Skeletal muscle tissue (tissue), 4 donors: ENCODE data around the gene MYO3A. TPM values are rescaled to one million over a fixed set of nuclear protein-coding genes. Genes with fewer than 3 reads are reported as not detected.
"Not testable (repeated sequence)": the region's sequence is repeated elsewhere in the genome, so short reads cannot be mapped to it uniquely, and the experiment has no call there.

Source experiments
- H3K27ac ChIP-seq: one replicate; pipeline ENCODE4 v1.7.0; 2013; ENCODE audit warnings: mild to moderate bottlenecking, low read depth, low read length, inconsistent platforms
- H3K27me3 ChIP-seq, 3 donors: one replicate each; pipeline ENCODE4 v1.7.0; 2013; ENCODE audit warnings: low read length in 3 of 3; ENCODE audit not compliant: control insufficient read depth in 3 of 3, insufficient read depth in 3 of 3
- H3K36me3 ChIP-seq, 3 donors: one replicate each; pipeline ENCODE4 v1.7.0; 2013; ENCODE audit warnings: low read length in 3 of 3; ENCODE audit not compliant: control insufficient read depth in 3 of 3, insufficient read depth in 3 of 3
- H3K4me1 ChIP-seq, 3 donors: one replicate each; pipeline ENCODE4 v1.7.0; 2013; ENCODE audit warnings: low read length in 3 of 3, mild to moderate bottlenecking in 3 of 3; ENCODE audit not compliant: control insufficient read depth in 3 of 3, insufficient read depth in 3 of 3
- H3K4me3 ChIP-seq, 3 donors: one replicate each; pipeline ENCODE4 v1.7.0; 2013; ENCODE audit warnings: low read length in 3 of 3
- H3K9ac ChIP-seq, 3 donors: one replicate each; pipeline ENCODE4 v1.7.0; 2013; ENCODE audit warnings: low read length in 3 of 3, mild to moderate bottlenecking in 3 of 3, moderate library complexity in 2 of 3, low read depth in 1 of 3
- H3K9me3 ChIP-seq, 3 donors: one replicate each; pipeline ENCODE4 v1.7.0; 2013; ENCODE audit warnings: low read length in 3 of 3; ENCODE audit not compliant: control insufficient read depth in 3 of 3
- total RNA-seq: library from RNA; depleted of rRNA; stranded (reverse); fragments of >200 nt; gene quantifications from one replicate; pipeline ENCODE4 v1.2.3, GENCODE V29; 2014
- donor health status: Osteomylitis.

The MYO3A gene
- total RNA-seq, 1 donor from 2014 or later = 1.0 TPM

DNA sequence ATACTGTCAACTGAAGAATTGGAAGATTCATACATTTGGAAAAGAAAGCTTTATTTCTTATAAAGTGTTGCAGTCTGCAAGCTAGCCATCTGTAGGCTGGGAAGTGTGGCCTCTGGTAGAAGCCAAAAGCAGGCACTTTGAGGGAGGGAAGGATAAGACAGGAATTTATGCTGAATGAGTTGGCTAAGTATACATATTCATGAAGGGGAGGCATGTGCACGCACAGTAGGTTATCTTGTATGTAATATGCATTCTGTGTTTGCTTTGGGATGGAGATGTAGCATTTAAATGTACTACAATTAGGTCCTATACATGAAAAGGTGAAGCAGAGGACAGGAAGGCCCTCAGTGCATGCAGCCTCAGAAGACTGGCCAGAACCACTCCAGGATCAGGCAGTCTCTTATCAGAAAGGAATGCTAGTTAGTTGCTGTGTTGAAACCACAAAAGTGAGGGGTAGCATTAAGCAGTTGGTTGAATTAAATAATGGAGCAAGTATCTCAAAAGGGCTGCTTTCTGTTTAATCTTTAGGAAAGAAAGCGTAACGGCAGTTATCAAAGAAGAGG is 40.9 kb downstream of the MYO3A start:
- Histone ChIP-seq H3K4me3 (no peak overlapping the region), H3K9me3 (no peaks in the 10 kb centered on the region), H3K9ac (no peak overlapping the region), H3K36me3 (no peaks in the 10 kb centered on the region), H3K27ac (no peak overlapping the region), H3K27me3 (no peaks in the 10 kb centered on the region), H3K4me1 (no peaks in the 10 kb centered on the region)

DNA sequence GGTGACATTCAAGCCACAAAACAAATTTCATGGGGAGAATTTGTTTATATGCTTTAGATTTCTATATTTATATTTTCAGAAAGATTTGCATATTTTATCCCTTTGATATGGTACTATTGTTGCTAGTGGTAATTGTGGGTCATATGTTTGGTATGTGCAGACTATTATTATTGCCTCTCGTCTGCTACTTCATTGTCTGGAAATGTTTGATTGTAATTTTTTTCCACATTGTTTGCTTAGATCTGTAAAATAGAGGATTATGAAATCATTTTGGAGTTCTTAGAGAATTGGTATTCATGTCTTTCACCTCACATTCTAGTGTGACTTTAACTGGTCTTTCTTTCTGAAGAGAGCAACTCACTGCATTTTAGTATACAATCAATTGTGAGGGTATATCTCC is 44.7 kb downstream of the MYO3A start:
- no peaks in the 10 kb centered on the region for H3K27me3 ChIP-seq
- H3K4me3 ChIP-seq = no peak overlapping the region
- no peaks in the 10 kb centered on the region for H3K4me1 ChIP-seq
- no peak overlapping the region for H3K9ac ChIP-seq
- H3K27ac ChIP-seq = no peak overlapping the region
- no peaks in the 10 kb centered on the region for H3K36me3 ChIP-seq
- no peaks in the 10 kb centered on the region for H3K9me3 ChIP-seq

DNA sequence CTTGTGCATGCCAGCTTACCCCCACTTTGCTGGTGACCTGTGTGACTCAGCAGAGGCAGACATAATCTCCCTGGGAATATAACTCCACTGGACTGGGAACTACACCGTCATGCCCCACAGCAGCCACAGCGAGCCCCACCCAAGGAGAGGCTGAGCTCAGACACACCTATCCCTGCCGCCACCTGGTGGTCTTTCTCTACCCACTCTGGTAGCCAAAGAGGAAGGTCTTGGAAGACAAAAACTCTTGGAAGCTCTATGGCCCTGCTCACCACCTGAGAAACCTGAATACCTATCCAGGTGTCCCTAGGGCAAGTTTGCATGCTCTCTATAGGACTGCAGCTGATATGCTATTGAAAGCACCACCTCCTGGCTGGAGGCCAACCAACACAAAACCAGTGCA is 48.1 kb downstream of the MYO3A start:
- H3K4me1 ChIP-seq = no peaks in the 10 kb centered on the region
- H3K27me3 ChIP-seq = no peaks in the 10 kb centered on the region
- no peak overlapping the region for H3K27ac ChIP-seq
- H3K4me3 ChIP-seq = no peak overlapping the region
- H3K9me3 ChIP-seq = no peaks in the 10 kb centered on the region
- H3K36me3 ChIP-seq = no peaks in the 10 kb centered on the region
- no peak overlapping the region for H3K9ac ChIP-seq

DNA sequence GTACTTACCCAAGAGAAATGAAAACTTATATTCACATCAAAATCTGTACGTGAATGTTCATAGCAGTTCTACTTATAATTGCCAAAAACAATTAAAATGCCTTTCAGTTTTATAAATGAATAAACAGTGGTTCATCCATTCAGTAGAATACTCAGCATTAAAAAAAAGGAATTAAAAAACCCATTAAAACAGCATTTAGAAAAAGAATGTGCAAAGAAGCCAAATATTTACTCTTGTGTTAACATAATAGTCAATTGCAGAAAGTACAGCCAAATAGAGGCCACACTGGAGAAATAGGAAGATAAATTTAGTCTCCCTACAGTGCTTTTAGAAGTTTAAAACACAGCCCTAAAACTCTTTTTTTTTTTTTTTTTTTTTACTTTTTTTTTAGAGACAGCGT is 54.6 kb downstream of the MYO3A start:
- H3K4me1 ChIP-seq = no peaks in the 10 kb centered on the region
- no peak overlapping the region for H3K27ac ChIP-seq
- no peak overlapping the region for H3K9ac ChIP-seq
- no peaks in the 10 kb centered on the region for H3K9me3 ChIP-seq
- H3K36me3 ChIP-seq = no peaks in the 10 kb centered on the region
- H3K4me3 ChIP-seq = no peak overlapping the region
- no peaks in the 10 kb centered on the region for H3K27me3 ChIP-seq

DNA sequence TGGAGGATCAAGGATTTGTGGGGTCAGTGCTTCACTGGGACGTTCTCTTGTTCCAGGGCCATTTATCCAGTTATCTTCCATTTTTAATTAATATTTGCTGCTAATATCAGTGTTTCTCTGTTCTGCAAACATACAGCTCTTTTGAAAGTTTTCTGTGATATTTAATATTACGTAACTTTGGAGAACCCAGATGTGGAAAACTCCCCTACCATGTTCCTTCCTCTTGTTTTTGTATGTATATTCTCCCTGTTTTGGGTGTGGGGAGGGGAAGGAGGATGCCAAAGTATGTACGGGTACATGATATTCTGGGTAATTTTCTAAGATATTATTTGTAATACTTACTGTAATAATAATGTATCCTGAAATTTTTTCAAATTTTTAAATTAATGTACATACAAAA is 55.9 kb downstream of the MYO3A start:
- Histone ChIP-seq H3K4me3 (no peak overlapping the region), H3K27me3 (no peaks in the 10 kb centered on the region), H3K9ac (no peak overlapping the region), H3K36me3 (no peaks in the 10 kb centered on the region), H3K4me1 (no peaks in the 10 kb centered on the region), H3K27ac (no peak overlapping the region), H3K9me3 (no peaks in the 10 kb centered on the region)

DNA sequence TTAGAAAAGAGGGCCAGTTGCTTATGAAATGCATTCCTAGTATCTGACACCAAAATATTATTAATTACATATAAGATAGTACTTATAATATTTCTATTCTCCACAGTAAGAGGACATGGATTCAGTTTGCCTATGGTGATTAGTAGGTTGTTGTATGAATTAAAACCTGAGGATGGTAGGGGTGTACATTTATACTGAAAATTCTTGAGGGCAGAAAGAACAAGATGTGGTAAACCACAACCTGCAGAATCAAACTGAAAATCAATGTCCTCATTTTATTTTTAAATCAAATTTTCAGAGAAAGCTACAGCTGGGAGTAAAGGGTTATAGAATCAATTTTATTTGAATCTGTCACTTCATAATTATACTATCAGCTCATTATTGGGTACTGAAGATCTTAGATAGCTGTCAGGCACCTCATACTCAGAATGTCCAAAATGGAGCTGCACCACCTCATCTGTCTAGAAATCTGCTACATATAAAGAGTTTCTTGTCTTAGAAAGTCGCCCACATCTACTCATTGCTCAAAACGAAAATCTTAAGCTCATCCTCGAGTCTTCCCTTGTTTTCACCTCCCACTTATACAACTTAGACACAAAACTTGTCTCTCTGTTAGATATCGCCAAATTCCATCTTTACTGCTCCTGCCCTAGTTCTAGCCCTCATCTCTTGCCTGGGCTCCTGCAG is 65.4 kb downstream of the MYO3A start:
- Histone ChIP-seq H3K27me3 (no peaks in the 10 kb centered on the region), H3K27ac (no peak overlapping the region), H3K4me3 (no peak overlapping the region), H3K9ac (no peak overlapping the region), H3K36me3 (no peaks in the 10 kb centered on the region), H3K9me3 (no peaks in the 10 kb centered on the region), H3K4me1 (no peaks in the 10 kb centered on the region)

DNA sequence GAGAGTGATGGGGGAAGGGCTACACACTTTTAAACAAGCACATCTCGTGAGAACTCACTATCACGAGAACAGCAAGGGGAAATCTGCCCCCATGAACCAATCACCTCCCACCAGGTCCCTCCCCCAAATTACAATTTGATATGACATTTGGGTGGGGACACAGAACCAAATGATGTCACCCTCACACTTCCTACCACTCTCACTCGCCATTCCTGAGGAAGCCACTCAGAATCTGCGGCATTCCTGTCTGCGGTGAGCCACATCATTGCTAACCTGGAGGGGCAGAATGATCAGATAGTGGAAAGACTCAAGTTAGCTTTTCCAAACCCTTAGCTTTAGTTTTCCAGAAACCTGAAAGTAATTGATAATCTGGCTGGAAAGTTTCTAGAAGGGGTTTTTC is 66.9 kb downstream of the MYO3A start:
- H3K36me3 ChIP-seq = no peaks in the 10 kb centered on the region
- no peaks in the 10 kb centered on the region for H3K4me1 ChIP-seq
- no peak overlapping the region for H3K9ac ChIP-seq
- no peaks in the 10 kb centered on the region for H3K9me3 ChIP-seq
- no peak overlapping the region for H3K27ac ChIP-seq
- no peak overlapping the region for H3K4me3 ChIP-seq
- H3K27me3 ChIP-seq = no peaks in the 10 kb centered on the region

DNA sequence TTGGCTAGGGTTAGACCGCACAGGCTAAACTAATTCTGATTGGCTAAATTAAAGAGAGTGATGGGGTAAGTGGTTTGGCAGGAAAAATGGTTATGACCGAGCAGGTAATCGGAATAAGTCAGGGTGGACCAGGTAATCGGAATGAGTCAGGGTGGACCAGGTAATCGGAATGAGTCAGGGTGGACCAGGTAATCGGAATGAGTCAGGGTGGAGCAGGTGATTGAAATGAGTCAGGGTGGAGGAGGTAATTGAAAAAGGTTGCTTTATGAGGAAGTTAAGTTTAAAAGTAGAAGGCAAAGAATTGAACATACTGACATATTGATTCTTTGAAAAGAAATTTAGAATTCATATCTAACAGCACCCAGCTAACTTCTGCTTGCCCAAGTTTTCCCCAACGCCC is 68.4 kb downstream of the MYO3A start:
- not testable (repeated sequence) for H3K27me3 ChIP-seq, H3K9me3 ChIP-seq, H3K4me1 ChIP-seq, H3K4me3 ChIP-seq, H3K9ac ChIP-seq, H3K36me3 ChIP-seq, H3K27ac ChIP-seq

DNA sequence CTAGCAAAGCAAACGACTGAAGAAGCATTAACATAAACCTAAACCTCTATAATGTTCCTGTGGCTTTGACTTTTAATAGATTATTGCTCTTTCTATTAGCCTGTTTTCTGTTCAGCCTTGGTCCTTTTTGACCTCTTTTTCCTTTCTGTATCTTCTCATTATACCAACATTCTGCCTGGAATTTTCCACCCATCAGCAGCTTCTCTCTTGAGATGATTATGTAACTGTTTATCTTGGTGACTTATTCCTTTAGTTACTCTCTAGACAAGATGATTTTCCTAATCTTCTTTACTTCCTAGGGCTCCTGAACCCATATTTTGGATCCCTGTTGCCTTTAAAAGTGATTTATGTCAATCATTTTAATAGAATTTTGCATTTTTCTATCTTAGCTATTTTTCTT is 81.1 kb downstream of the MYO3A start:
- no peaks in the 10 kb centered on the region for H3K36me3 ChIP-seq
- H3K4me3 ChIP-seq = no peak overlapping the region
- H3K9ac ChIP-seq = no peak overlapping the region
- H3K4me1 ChIP-seq = no peaks in the 10 kb centered on the region
- H3K27ac ChIP-seq = no peak overlapping the region
- no peaks in the 10 kb centered on the region for H3K27me3 ChIP-seq
- no peaks in the 10 kb centered on the region for H3K9me3 ChIP-seq

DNA sequence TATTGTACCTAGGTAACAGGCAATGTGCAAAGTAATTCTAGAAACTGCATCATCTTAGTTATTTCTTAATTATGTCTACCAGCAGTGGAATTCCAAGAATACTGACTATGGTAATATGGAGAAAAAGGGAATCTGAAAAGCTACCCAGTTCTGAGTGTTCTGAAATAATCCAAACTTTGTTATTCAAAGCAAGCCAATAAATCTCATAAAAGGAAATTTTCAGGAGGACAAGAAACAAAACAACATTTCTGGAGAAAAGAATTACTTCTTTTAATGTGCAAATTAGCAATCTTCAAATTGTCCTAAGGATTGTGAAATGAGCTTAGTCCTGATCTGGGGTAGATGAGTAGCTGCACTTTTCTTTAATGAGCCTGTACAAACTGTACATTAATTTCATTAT is 88.8 kb downstream of the MYO3A start:
- H3K27me3 ChIP-seq = no peaks in the 10 kb centered on the region
- H3K36me3 ChIP-seq = no peaks in the 10 kb centered on the region
- no peaks in the 10 kb centered on the region for H3K4me1 ChIP-seq
- no peaks in the 10 kb centered on the region for H3K9me3 ChIP-seq
- H3K4me3 ChIP-seq = no peak overlapping the region
- H3K9ac ChIP-seq = no peak overlapping the region
- H3K27ac ChIP-seq = no peak overlapping the region
